NAMALWA (cell line): ENCODE data around the gene ASPSCR1.
A peak's percentile ranks its signal among the peaks of the same experiment; 100 is the strongest.

ENCODE experiments used
- DNase-seq: peaks from one replicate; pipeline ENCODE4 v3.0.0-alpha.2; 2015; ENCODE audit warnings: low spot score

The ASPSCR1 gene

GRCh38 chr17:82055023-82055964 lies 77.9 kb downstream of the ASPSCR1 start:
- no peak for DNase-seq

- no peak for DNase-seq
Measured at GRCh38 chr17:82055965-82056728, 78.7 kb downstream of the ASPSCR1 start.

- DNase-seq: no peak
Measured at GRCh38 chr17:82056729-82057621, 79.5 kb downstream of the ASPSCR1 start.

GRCh38 chr17:82058230-82058854 lies 80.9 kb downstream of the ASPSCR1 start:
- DNase-seq: no peak

- no peak for DNase-seq
Measured at GRCh38 chr17:82058855-82059249, 81.4 kb downstream of the ASPSCR1 start.

GRCh38 chr17:82059272-82060000 lies 82.0 kb downstream of the ASPSCR1 start:
- no peak for DNase-seq

GRCh38 chr17:82060001-82060380 lies 82.6 kb downstream of the ASPSCR1 start:
- DNase-seq: no peak

GRCh38 chr17:82060614-82061013 lies 83.2 kb downstream of the ASPSCR1 start:
- no peak for DNase-seq

- no peak for DNase-seq
Measured at GRCh38 chr17:82061047-82061925, 83.9 kb downstream of the ASPSCR1 start.

- no peak for DNase-seq
Measured at GRCh38 chr17:82062076-82062983, 84.9 kb downstream of the ASPSCR1 start.

- DNase-seq: no peak
Measured at GRCh38 chr17:82062984-82063368, 85.5 kb downstream of the ASPSCR1 start.

GRCh38 chr17:82063424-82064415 lies 86.3 kb downstream of the ASPSCR1 start:
- no peak for DNase-seq

GRCh38 chr17:82064433-82065192 lies 87.2 kb downstream of the ASPSCR1 start:
- no peak for DNase-seq

GRCh38 chr17:82065193-82065637 lies 87.8 kb downstream of the ASPSCR1 start:
- peak; percentile 55 for DNase-seq

- peak; percentile 54 for DNase-seq
Measured at GRCh38 chr17:82065638-82066303, 88.3 kb downstream of the ASPSCR1 start, which contains the start of gene DUS1L. Gene DUS1L, minus strand, starts transcription at chr17:82065804. Its CDS starts 745 bp downstream, at chr17:82065059.
